ENCODE data around the gene GPR65. TPM values are rescaled to one million over a fixed set of nuclear protein-coding genes. Genes with fewer than 3 reads are reported as not detected.

The GPR65 gene
- total RNA-seq, 1 experiment from 2014 or later = 0.09 TPM

DNA sequence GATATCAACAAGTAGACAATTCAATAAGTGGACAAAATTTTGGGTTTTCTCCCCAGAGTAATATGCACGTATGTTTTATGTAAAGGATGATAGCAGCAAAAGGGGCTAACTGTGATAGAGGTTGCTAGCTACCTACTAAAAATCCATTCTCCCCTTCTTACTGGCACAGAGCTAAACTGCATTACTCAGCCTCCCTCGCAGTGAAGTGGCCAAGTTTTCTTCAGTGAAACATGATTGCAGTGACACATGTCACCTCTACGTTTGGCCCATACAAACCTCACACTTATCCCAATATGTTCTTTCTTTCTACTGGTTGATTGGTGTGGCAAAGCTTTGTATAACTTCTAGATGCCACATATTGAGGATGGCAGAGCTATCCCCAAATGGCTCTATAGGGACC, 34.3 kb downstream of the GPR65 start:
- BruUV-seq (replicated peaks) = no TSS peak
- H3K27ac Mint-ChIP-seq (ENCODE audit: unreplicated experiment) = no peak overlapping the region

GRCh38 chr14:88040146-88040545, 35.2 kb downstream of the GPR65 start:
- intact Hi-C loops (cut with micrococcal nuclease; ENCODE audit: unreplicated experiment) = no loop called here
- no peak overlapping the region for H3K27ac Mint-ChIP-seq (ENCODE audit: unreplicated experiment)
- H3K4me1 Mint-ChIP-seq (ENCODE audit: low read depth, unreplicated experiment) = peaks cover 14% of the 10 kb centered on the region
- CTCF ChIA-PET = no interaction called here
- H3K36me3 Mint-ChIP-seq (ENCODE audit: insufficient read depth, unreplicated experiment) = no peaks in the 10 kb centered on the region
- H3K4me3 Mint-ChIP-seq (ENCODE audit: low read depth, unreplicated experiment) = no peak overlapping the region
- no peaks in the 10 kb centered on the region for H3K27me3 Mint-ChIP-seq (ENCODE audit: unreplicated experiment)
- H3K9me3 Mint-ChIP-seq (ENCODE audit: low read depth, unreplicated experiment) = no peaks in the 10 kb centered on the region
- BruUV-seq (replicated peaks) = no TSS peak
- TF ChIP-seq, protein P1, sequence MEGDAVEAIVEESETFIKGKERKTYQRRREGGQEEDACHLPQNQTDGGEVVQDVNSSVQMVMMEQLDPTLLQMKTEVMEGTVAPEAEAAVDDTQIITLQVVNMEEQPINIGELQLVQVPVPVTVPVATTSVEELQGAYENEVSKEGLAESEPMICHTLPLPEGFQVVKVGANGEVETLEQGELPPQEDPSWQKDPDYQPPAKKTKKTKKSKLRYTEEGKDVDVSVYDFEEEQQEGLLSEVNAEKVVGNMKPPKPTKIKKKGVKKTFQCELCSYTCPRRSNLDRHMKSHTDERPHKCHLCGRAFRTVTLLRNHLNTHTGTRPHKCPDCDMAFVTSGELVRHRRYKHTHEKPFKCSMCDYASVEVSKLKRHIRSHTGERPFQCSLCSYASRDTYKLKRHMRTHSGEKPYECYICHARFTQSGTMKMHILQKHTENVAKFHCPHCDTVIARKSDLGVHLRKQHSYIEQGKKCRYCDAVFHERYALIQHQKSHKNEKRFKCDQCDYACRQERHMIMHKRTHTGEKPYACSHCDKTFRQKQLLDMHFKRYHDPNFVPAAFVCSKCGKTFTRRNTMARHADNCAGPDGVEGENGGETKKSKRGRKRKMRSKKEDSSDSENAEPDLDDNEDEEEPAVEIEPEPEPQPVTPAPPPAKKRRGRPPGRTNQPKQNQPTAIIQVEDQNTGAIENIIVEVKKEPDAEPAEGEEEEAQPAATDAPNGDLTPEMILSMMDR (IDR thresholded peaks at IDR 0.05; ENCODE audit: unreplicated experiment) = no peak
- DNase-seq = no peak

More for the DNA sequence above, 34.3 kb downstream of the GPR65 start:
- Mint-ChIP-seq H3K9me3 (ENCODE audit: low read depth, unreplicated experiment) (no peaks in the 10 kb centered on the region), H3K27me3 (ENCODE audit: unreplicated experiment) (no peaks in the 10 kb centered on the region), H3K4me3 (ENCODE audit: low read depth, unreplicated experiment) (no peak overlapping the region), H3K36me3 (ENCODE audit: insufficient read depth, unreplicated experiment) (no peaks in the 10 kb centered on the region), H3K4me1 (ENCODE audit: low read depth, unreplicated experiment) (peaks cover 5% of the 10 kb centered on the region)
- intact Hi-C loops (cut with micrococcal nuclease; ENCODE audit: unreplicated experiment) = no loop called here
- TF ChIP-seq, protein P1 (IDR thresholded peaks at IDR 0.05; ENCODE audit: unreplicated experiment) = no peak
- CTCF ChIA-PET = no interaction called here
- no peak for DNase-seq

DNA sequence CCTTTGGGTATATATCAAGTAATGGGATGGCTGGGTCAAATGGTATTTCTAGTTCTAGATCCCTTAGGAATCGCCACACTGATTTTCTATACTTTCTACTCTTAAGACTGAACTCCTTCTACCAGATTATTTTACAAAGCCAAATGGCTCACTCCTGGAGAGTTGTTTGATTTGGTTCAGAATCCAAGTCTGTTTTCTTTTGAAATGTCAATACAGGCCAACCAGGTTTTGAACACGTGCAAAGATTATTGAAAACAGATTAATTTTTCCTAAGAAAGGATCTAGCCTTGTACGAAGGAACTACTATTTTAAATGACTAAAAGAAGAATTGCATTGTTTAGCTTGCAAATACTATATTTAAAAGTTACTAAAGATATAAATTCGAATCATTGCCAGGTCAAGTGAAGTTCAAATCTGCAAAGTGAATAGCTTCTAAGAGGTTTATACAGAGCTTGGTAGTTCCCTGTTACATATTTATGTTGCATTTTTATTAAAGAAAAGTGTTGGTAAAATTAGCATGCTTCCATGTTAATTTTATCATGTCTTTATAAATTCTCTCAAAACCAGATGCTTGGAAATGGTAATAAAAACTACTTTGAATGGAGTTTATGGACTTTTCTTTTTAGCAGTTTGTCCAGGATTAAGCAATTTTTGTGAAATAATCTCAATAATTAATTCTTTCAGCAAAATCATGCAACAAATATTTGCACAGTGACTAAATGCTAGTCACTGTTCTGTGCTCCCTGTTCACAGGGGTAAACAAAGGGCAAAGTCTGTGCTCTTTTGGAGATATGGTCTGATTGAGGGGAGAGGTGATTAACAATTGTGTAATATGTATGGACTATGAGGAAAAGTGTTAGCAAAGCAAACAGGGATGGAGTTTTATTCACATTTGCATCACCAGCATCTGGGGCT, 38.9 kb downstream of the GPR65 start:
- DNase-seq = peak; percentile 26
- peak overlapping the region; percentile 80 for H3K27ac Mint-ChIP-seq (ENCODE audit: unreplicated experiment)
- peaks cover 29% of the 10 kb centered on the region for H3K4me1 Mint-ChIP-seq (ENCODE audit: low read depth, unreplicated experiment)
- no peaks in the 10 kb centered on the region for H3K9me3 Mint-ChIP-seq (ENCODE audit: low read depth, unreplicated experiment)
- H3K4me3 Mint-ChIP-seq (ENCODE audit: low read depth, unreplicated experiment) = no peak overlapping the region
- no TSS peak for BruUV-seq (replicated peaks)
- intact Hi-C loops (cut with micrococcal nuclease; ENCODE audit: unreplicated experiment) = no loop called here
- no peaks in the 10 kb centered on the region for H3K36me3 Mint-ChIP-seq (ENCODE audit: insufficient read depth, unreplicated experiment)
- CTCF ChIA-PET = interaction anchor here (0.7 kb wide), 1 partner anchor 140 kb away, joined by 3 read pairs; no protein-coding TSS in a partner anchor
- H3K27me3 Mint-ChIP-seq (ENCODE audit: unreplicated experiment) = no peaks in the 10 kb centered on the region
- TF ChIP-seq, protein P1 (IDR thresholded peaks at IDR 0.05; ENCODE audit: unreplicated experiment) = no peak

GRCh38 chr14:88044444-88044758, 39.5 kb downstream of the GPR65 start:
- no TSS peak for BruUV-seq (replicated peaks)
- CTCF ChIA-PET = interaction anchor here (0.7 kb wide), 1 partner anchor 139 kb away, joined by 3 read pairs; no protein-coding TSS in a partner anchor

More at GRCh38 chr14:88044444-88044758, 39.5 kb downstream of the GPR65 start:
- Mint-ChIP-seq H3K36me3 (ENCODE audit: insufficient read depth, unreplicated experiment) (no peaks in the 10 kb centered on the region), H3K4me3 (ENCODE audit: low read depth, unreplicated experiment) (no peak overlapping the region), H3K27me3 (ENCODE audit: unreplicated experiment) (no peaks in the 10 kb centered on the region), H3K9me3 (ENCODE audit: low read depth, unreplicated experiment) (no peaks in the 10 kb centered on the region), H3K4me1 (ENCODE audit: low read depth, unreplicated experiment) (peaks cover 29% of the 10 kb centered on the region), H3K27ac (ENCODE audit: unreplicated experiment) (peak overlapping the region; percentile 80)
- no peak for DNase-seq
- intact Hi-C loops (cut with micrococcal nuclease; ENCODE audit: unreplicated experiment) = no loop called here
- TF ChIP-seq, protein P1 (IDR thresholded peaks at IDR 0.05; ENCODE audit: unreplicated experiment) = no peak
